ENCODE measurements around the gene CHST8. TPM values are rescaled to one million over a fixed set of nuclear protein-coding genes. Genes with fewer than 3 reads are reported as not detected.

CHST8 gene
- total RNA-seq, 1 donor from 2014 or later: 0.35 TPM

DNA sequence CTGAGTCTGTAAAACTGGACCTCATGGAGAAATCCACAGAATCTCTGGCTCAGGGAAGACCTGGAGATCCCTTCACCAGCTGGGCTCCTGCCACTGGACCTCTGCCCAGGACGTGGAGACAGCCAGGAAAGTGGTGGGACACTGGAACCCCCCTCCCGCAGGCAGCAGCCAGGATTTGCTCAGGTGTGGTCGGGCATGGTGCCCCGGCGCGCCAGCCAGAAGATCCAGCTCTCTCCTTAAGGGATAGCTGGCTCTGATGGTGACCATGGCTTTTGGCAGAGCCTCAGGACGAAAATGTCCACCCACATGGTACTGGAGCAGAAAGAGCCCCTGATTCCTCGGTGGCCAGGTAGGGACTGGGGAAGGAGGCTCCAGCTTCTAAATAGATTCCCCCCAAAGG, 148.4 kb downstream of the CHST8 start:
- no peaks in the 10 kb centered on the region for H3K9me3 Mint-ChIP-seq (ENCODE audit: low read depth)
- no peaks in the 10 kb centered on the region for H3K36me3 Mint-ChIP-seq (ENCODE audit: low read depth)
- H3K27me3 Mint-ChIP-seq (ENCODE audit: low read depth): peaks cover 26% of the 10 kb centered on the region
- no peak for DNase-seq (ENCODE audit: low spot score)
- H3K4me3 Mint-ChIP-seq (ENCODE audit: unreplicated experiment): no peak overlapping the region
- H3K4me1 Mint-ChIP-seq (ENCODE audit: low read depth): no peaks in the 10 kb centered on the region
- TF ChIP-seq, protein P1, sequence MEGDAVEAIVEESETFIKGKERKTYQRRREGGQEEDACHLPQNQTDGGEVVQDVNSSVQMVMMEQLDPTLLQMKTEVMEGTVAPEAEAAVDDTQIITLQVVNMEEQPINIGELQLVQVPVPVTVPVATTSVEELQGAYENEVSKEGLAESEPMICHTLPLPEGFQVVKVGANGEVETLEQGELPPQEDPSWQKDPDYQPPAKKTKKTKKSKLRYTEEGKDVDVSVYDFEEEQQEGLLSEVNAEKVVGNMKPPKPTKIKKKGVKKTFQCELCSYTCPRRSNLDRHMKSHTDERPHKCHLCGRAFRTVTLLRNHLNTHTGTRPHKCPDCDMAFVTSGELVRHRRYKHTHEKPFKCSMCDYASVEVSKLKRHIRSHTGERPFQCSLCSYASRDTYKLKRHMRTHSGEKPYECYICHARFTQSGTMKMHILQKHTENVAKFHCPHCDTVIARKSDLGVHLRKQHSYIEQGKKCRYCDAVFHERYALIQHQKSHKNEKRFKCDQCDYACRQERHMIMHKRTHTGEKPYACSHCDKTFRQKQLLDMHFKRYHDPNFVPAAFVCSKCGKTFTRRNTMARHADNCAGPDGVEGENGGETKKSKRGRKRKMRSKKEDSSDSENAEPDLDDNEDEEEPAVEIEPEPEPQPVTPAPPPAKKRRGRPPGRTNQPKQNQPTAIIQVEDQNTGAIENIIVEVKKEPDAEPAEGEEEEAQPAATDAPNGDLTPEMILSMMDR (IDR thresholded peaks at IDR 0.05): no peak
- no peak overlapping the region for H3K27ac Mint-ChIP-seq (ENCODE audit: unreplicated experiment)

- Mint-ChIP-seq H3K4me1 (ENCODE audit: low read depth) (no peaks in the 10 kb centered on the region), H3K27ac (ENCODE audit: unreplicated experiment) (no peak overlapping the region), H3K4me3 (ENCODE audit: unreplicated experiment) (no peak overlapping the region), H3K9me3 (ENCODE audit: low read depth) (no peaks in the 10 kb centered on the region), H3K36me3 (ENCODE audit: low read depth) (no peaks in the 10 kb centered on the region), H3K27me3 (ENCODE audit: low read depth) (peaks cover 23% of the 10 kb centered on the region)
- DNase-seq (ENCODE audit: low spot score): no peak
- TF ChIP-seq, protein P1 (IDR thresholded peaks at IDR 0.05): peak; percentile 94
These were observed 149.8 kb downstream of the CHST8 start for GRCh38 chr19:33771384-33772101.

DNA sequence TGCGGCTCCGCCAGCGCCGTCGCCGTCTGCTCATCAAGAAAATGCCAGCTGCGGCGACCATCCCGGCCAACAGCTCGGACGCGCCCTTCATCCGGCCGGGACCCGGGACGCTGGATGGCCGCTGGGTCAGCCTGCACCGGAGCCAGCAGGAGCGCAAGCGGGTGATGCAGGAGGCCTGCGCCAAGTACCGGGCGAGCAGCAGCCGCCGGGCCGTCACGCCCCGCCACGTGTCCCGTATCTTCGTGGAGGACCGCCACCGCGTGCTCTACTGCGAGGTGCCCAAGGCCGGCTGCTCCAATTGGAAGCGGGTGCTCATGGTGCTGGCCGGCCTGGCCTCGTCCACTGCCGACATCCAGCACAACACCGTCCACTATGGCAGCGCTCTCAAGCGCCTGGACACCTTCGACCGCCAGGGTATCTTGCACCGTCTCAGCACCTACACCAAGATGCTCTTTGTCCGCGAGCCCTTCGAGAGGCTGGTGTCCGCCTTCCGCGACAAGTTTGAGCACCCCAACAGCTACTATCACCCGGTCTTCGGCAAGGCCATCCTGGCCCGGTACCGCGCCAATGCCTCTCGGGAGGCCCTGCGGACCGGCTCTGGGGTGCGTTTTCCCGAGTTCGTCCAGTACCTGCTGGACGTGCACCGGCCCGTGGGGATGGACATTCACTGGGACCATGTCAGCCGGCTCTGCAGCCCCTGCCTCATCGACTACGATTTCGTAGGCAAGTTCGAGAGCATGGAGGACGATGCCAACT, 150.5 kb downstream of the CHST8 start:
- TF ChIP-seq, protein P1 (IDR thresholded peaks at IDR 0.05): no peak
- no peak for DNase-seq (ENCODE audit: low spot score)
- H3K27ac Mint-ChIP-seq (ENCODE audit: unreplicated experiment): no peak overlapping the region
- H3K4me3 Mint-ChIP-seq (ENCODE audit: unreplicated experiment): no peak overlapping the region
- no peaks in the 10 kb centered on the region for H3K4me1 Mint-ChIP-seq (ENCODE audit: low read depth)
- H3K9me3 Mint-ChIP-seq (ENCODE audit: low read depth): no peaks in the 10 kb centered on the region
- peaks cover 21% of the 10 kb centered on the region for H3K27me3 Mint-ChIP-seq (ENCODE audit: low read depth)
- H3K36me3 Mint-ChIP-seq (ENCODE audit: low read depth): no peaks in the 10 kb centered on the region

GRCh38 chr19:33772858-33773180, 151.1 kb downstream of the CHST8 start:
- Mint-ChIP-seq H3K4me3 (ENCODE audit: unreplicated experiment) (no peak overlapping the region), H3K27me3 (ENCODE audit: low read depth) (peaks cover 21% of the 10 kb centered on the region), H3K36me3 (ENCODE audit: low read depth) (no peaks in the 10 kb centered on the region), H3K27ac (ENCODE audit: unreplicated experiment) (no peak overlapping the region), H3K9me3 (ENCODE audit: low read depth) (no peaks in the 10 kb centered on the region), H3K4me1 (ENCODE audit: low read depth) (no peaks in the 10 kb centered on the region)
- TF ChIP-seq, protein P1 (IDR thresholded peaks at IDR 0.05): no peak
- DNase-seq (ENCODE audit: low spot score): no peak

- Mint-ChIP-seq H3K27ac (ENCODE audit: unreplicated experiment) (no peak overlapping the region), H3K27me3 (ENCODE audit: low read depth) (peaks cover 22% of the 10 kb centered on the region), H3K9me3 (ENCODE audit: low read depth) (no peaks in the 10 kb centered on the region), H3K36me3 (ENCODE audit: low read depth) (no peaks in the 10 kb centered on the region), H3K4me1 (ENCODE audit: low read depth) (peaks cover 4% of the 10 kb centered on the region), H3K4me3 (ENCODE audit: unreplicated experiment) (no peak overlapping the region)
- TF ChIP-seq, protein P1 (IDR thresholded peaks at IDR 0.05): no peak
- no peak for DNase-seq (ENCODE audit: low spot score)
These were observed 152.2 kb downstream of the CHST8 start for GRCh38 chr19:33773704-33774624.
